NT2/D1 (cell line): ENCODE measurements around the gene NSMF.

Experiments
- DNase-seq: peaks from one replicate; pipeline ENCODE4 v3.0.0-alpha.2; 2011; ENCODE audit warnings: low read depth, low spot score
- H3K27me3 ChIP-seq: 2 replicates; pipeline ENCODE4 v1.6.0; 2011; ENCODE audit warnings: mild to moderate bottlenecking; ENCODE audit not compliant: insufficient read length, insufficient read depth
- H3K36me3 ChIP-seq: 2 replicates; pipeline ENCODE4 v1.6.1; 2011; ENCODE audit warnings: mild to moderate bottlenecking, low read length, mixed read lengths; ENCODE audit not compliant: insufficient read depth, insufficient read length
- H3K4me1 ChIP-seq: 2 replicates; pipeline ENCODE4 v1.5.1; 2011; ENCODE audit not compliant: insufficient read depth, insufficient read length
- H3K4me3 ChIP-seq: 2 replicates; pipeline ENCODE4 v1.5.1; 2011; ENCODE audit warnings: low read depth; ENCODE audit not compliant: insufficient read length
- H3K9ac ChIP-seq: 2 replicates; pipeline ENCODE4 v1.6.0; 2011; ENCODE audit warnings: low read depth; ENCODE audit not compliant: insufficient read length
- H3K9me3 ChIP-seq: 2 replicates; pipeline ENCODE4 v1.5.1; 2011; ENCODE audit warnings: mild to moderate bottlenecking, low read length; ENCODE audit not compliant: insufficient read depth
- SUZ12 ChIP-seq: IDR thresholded peaks from 2 replicates; pipeline ENCODE4 v1.6.1; 2011; ENCODE audit not compliant: insufficient read length, insufficient read depth; ENCODE audit errors: extremely low read depth
- YY1 ChIP-seq: IDR thresholded peaks from 2 replicates; pipeline ENCODE4 v1.6.1; 2011; ENCODE audit not compliant: insufficient read length, insufficient read depth
- ZNF274 ChIP-seq: IDR thresholded peaks from 2 replicates; pipeline ENCODE4 v1.6.1; 2011; ENCODE audit warnings: mild to moderate bottlenecking, low read depth, low read length

NSMF gene

DNA sequence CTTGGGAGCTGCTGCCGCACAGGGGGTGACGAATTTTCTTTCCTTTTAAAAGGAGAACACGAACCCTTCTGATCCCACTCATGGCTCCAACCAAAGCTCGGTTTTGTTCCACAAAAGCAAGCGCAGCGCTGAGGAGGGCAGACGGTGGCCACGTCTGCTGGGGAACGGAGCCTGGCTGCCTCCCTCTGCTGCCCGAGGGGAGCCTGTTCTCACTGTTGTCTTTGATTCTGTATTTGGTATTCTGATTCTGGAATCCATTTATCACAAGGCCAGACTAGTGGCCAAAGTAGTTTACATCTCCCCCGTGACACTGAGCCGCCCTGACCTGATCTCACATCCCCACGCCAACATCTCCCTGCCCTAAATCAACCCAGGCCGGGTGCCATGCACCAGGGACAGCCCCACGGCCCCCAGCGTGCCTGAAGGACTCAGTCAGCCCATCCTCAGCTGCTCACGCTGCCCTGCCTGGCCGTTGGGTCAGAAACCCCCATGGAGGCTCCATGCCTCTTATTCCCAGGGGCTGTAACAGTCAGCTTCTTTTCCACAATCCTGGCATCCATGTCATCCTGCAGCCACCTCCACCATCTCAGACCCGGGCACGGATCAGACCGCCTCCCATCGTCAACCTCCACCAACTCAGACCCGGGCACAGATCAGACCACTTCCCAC is 6.7 kb upstream of the NSMF start:
- no peaks in the 10 kb centered on the region for H3K36me3 ChIP-seq
- no peak for DNase-seq
- no peak overlapping the region for H3K9ac ChIP-seq
- H3K4me1 ChIP-seq: peaks cover 4% of the 10 kb centered on the region
- TF ChIP-seq SUZ12 (no peak), ZNF274 (no peak)
- H3K27me3 ChIP-seq: peaks cover 15% of the 10 kb centered on the region
- no peak overlapping the region for H3K4me3 ChIP-seq
- no peaks in the 10 kb centered on the region for H3K9me3 ChIP-seq

DNA sequence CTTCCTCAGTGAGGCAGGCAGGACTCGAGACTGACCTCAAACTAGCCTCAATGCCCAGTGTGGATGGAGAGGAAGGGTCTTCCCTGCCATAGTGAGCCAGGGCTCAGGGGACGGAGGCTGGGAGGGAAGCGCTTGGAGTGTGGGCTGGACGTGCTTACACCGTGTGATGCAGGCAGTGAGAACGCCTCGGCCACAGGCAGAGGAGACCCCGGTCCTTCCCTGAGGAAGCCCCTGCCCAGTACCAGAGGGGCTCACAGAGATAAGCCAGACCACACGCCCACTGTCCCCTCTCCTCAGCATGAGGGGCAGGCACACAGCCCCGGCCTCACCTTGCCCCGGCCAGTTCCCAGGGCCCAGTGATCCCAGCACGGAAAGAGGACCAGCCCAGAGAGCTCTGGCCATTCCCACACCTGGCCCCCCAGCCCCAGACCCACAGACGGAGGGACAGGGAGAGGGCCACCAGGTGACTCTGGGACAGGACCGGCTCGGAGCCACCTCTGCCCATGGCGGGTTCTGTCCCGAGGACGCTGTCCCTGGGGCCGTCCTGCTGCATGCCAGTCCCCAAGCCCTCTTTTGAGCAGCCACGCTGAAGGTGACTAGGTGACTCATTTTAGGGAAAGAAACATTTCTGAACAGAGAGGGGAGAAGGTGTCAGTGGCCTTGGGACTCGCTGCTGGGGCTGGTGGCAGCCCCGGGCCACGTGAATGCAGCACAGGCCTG is 6.0 kb upstream of the NSMF start:
- no peaks in the 10 kb centered on the region for H3K36me3 ChIP-seq
- TF ChIP-seq YY1 (no peak), ZNF274 (no peak), SUZ12 (no peak)
- peaks cover 4% of the 10 kb centered on the region for H3K4me1 ChIP-seq
- H3K9ac ChIP-seq: no peak overlapping the region
- no peaks in the 10 kb centered on the region for H3K9me3 ChIP-seq
- DNase-seq: no peak
- H3K27me3 ChIP-seq: peaks cover 20% of the 10 kb centered on the region
- no peak overlapping the region for H3K4me3 ChIP-seq

DNA sequence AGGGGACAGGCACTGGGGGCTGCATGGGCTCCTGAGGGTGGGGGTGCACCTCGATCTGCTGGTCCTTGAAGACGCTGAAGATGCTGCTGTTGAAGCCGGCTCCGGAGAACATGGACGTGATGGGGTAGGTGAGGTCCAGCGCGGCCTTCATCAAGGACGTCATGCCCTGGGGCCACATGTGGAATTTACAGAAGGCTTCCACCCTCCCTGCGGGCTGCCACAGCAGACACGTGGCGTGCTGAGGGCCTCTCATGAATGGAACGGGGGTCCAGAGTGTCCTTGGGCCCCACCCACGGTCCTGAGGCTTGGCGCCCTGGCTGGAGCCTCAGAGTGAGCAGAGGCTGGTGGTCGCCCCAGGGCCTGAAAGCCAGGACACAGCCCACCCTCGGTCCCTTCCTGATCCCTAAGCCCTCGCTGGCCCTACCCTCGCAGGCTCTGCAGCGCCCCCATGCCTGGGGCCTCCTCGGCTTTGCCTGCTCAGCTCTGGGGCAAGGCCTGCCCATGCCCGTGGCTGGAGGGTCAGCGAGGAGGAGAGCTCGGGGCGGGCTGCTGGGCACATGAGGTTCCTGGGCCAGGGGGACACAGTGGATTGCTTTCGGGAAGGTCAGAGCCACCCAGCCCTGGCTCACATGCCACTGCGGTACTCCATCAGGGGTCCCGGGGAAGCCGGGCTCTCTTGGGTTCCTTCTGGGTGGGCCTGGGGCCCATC is 5.3 kb upstream of the NSMF start:
- DNase-seq: no peak
- Histone ChIP-seq H3K36me3 (no peaks in the 10 kb centered on the region), H3K4me3 (no peak overlapping the region), H3K9ac (no peak overlapping the region), H3K4me1 (peaks cover 8% of the 10 kb centered on the region), H3K27me3 (peaks cover 20% of the 10 kb centered on the region), H3K9me3 (no peaks in the 10 kb centered on the region)
- TF ChIP-seq ZNF274: no peak
- no peak for TF ChIP-seq YY1
- no peak for TF ChIP-seq SUZ12

GRCh38 chr9:137463931-137464290 is 4.8 kb upstream of the NSMF start:
- Histone ChIP-seq H3K9me3 (no peaks in the 10 kb centered on the region), H3K27me3 (peaks cover 20% of the 10 kb centered on the region), H3K4me3 (no peak overlapping the region), H3K9ac (no peak overlapping the region), H3K36me3 (no peaks in the 10 kb centered on the region), H3K4me1 (peaks cover 10% of the 10 kb centered on the region)
- no peak for DNase-seq
- TF ChIP-seq ZNF274: no peak

GRCh38 chr9:137462986-137463930 is 4.1 kb upstream of the NSMF start:
- no peaks in the 10 kb centered on the region for H3K9me3 ChIP-seq
- H3K36me3 ChIP-seq: no peaks in the 10 kb centered on the region
- DNase-seq: no peak
- H3K9ac ChIP-seq: no peak overlapping the region
- no peak overlapping the region for H3K4me3 ChIP-seq
- H3K4me1 ChIP-seq: peaks cover 13% of the 10 kb centered on the region
- TF ChIP-seq SUZ12 (no peak), ZNF274 (no peak)
- peaks cover 20% of the 10 kb centered on the region for H3K27me3 ChIP-seq

DNA sequence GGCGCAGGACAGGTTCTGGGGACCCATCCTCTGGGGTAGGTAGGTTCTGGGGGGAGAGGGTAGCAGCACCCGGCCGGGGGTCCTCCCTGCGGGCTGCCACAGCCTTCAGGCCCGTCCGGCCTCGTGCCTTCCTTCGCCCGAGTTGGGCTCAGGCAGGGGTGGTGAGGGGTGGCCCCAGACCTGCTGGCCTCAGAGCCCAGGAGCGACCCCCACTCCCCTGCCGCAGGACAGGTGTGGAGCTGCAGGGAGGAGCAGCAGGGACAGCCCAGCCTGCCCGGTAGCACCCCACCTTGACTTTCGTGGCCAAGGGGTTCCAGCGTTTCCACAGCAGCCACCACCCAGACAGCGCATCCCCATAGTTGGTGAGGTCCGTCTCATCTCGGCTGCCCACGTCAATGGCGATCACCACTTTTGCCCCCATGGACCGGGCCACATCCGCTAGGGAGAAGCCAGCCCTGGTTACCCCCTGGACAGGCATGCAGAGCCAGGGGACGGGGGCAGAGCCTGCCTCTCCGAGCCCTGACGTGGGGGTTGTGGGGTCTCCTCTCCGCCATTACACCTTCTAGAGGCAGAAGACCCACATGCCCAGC is 3.4 kb upstream of the NSMF start:
- Histone ChIP-seq H3K36me3 (peaks cover 7% of the 10 kb centered on the region), H3K9ac (no peak overlapping the region), H3K27me3 (peaks cover 20% of the 10 kb centered on the region), H3K9me3 (no peaks in the 10 kb centered on the region), H3K4me1 (peaks cover 18% of the 10 kb centered on the region), H3K4me3 (no peak overlapping the region)
- no peak for DNase-seq
- TF ChIP-seq YY1 (no peak), ZNF274 (no peak), SUZ12 (no peak)

DNA sequence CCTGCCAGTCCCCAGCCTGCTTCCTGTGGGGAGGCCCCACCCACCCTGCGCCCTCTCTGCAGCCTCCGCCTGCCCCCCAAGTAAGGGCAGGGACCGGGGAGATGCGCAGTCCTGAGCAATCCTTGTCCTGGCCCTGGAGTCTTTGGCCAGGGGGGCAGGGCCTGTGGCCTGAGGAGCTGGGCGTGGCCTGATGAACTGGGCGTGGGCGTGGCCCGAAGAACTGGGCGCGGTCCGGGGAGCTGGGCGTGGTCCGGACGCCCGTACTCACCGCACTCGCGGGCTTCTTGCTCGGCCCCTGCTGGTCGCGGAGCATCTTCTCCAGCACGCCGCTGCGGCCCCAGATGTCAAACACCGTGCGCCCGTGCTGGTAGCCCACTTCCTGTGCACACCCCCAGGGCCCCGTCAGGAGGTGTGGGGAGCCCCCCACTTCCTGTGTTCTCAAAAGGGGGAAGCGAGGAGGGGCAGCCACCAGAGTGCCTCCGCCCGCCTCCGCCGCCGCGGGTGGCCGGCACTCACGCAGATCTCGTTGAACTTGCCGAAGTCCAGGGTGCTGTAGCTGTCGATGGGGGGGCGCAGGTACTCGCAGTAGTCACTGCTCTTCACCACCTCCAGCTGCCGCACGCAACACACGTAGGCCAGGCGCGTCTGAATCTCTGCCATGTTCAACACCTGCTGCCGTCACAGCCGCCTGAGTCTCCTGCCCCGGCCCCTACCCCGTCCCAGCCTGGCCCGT is 2.7 kb upstream of the NSMF start:
- H3K9ac ChIP-seq: no peak overlapping the region
- H3K36me3 ChIP-seq: peaks cover 14% of the 10 kb centered on the region
- peaks cover 25% of the 10 kb centered on the region for H3K4me1 ChIP-seq
- H3K4me3 ChIP-seq: no peak overlapping the region
- peak; percentile 62 for DNase-seq
- H3K27me3 ChIP-seq: peaks cover 20% of the 10 kb centered on the region
- no peak for TF ChIP-seq YY1
- TF ChIP-seq ZNF274: no peak
- no peak for TF ChIP-seq SUZ12
- no peaks in the 10 kb centered on the region for H3K9me3 ChIP-seq
